ENCODE results near the gene BLMH.

The BLMH gene

GRCh38 chr17:30228011-30228410, 63.7 kb downstream of the BLMH start:
- DNase-seq (ENCODE audit: extremely low read depth, insufficient read length) = no peak
- Histone ChIP-seq H3K27me3 (replicated peaks; ENCODE audit: control insufficient read depth, insufficient read depth, low read length) (no peaks in the 10 kb centered on the region), H3K4me3 (replicated peaks; ENCODE audit: low read depth, low read length) (no peak overlapping the region), H3K36me3 (ENCODE audit: control insufficient read depth, insufficient read depth, low read length) (no peaks in the 10 kb centered on the region)
- TF ChIP-seq CTCF (IDR thresholded peaks at IDR 0.05; ENCODE audit: insufficient read depth, low read length, poor library complexity, severe bottlenecking) = no peak

GRCh38 chr17:30226878-30227277, 64.9 kb downstream of the BLMH start:
- DNase-seq (ENCODE audit: extremely low read depth, insufficient read length) = no peak
- Histone ChIP-seq H3K27me3 (replicated peaks; ENCODE audit: control insufficient read depth, insufficient read depth, low read length) (no peaks in the 10 kb centered on the region), H3K36me3 (ENCODE audit: control insufficient read depth, insufficient read depth, low read length) (no peaks in the 10 kb centered on the region), H3K4me3 (replicated peaks; ENCODE audit: low read depth, low read length) (no peak overlapping the region)
- TF ChIP-seq CTCF (IDR thresholded peaks at IDR 0.05; ENCODE audit: insufficient read depth, low read length, poor library complexity, severe bottlenecking) = no peak

- H3K36me3 ChIP-seq (ENCODE audit: control insufficient read depth, insufficient read depth, low read length) = no peaks in the 10 kb centered on the region
- no peak for DNase-seq (ENCODE audit: extremely low read depth, insufficient read length)
- no peak for TF ChIP-seq CTCF (IDR thresholded peaks at IDR 0.05; ENCODE audit: insufficient read depth, low read length, poor library complexity, severe bottlenecking)
- H3K27me3 ChIP-seq (replicated peaks; ENCODE audit: control insufficient read depth, insufficient read depth, low read length) = no peaks in the 10 kb centered on the region
- H3K4me3 ChIP-seq (replicated peaks; ENCODE audit: low read depth, low read length) = no peak overlapping the region
Observed at GRCh38 chr17:30225919-30226553, 65.7 kb downstream of the BLMH start.

- TF ChIP-seq CTCF (IDR thresholded peaks at IDR 0.05; ENCODE audit: insufficient read depth, low read length, poor library complexity, severe bottlenecking) = no peak
- DNase-seq (ENCODE audit: extremely low read depth, insufficient read length) = no peak
Observed at GRCh38 chr17:30225112-30225511, 66.6 kb downstream of the BLMH start.

GRCh38 chr17:30224419-30224960, 67.3 kb downstream of the BLMH start:
- DNase-seq (ENCODE audit: extremely low read depth, insufficient read length) = no peak
- TF ChIP-seq CTCF (IDR thresholded peaks at IDR 0.05; ENCODE audit: insufficient read depth, low read length, poor library complexity, severe bottlenecking) = no peak
- no peaks in the 10 kb centered on the region for H3K36me3 ChIP-seq (ENCODE audit: control insufficient read depth, insufficient read depth, low read length)
- no peak overlapping the region for H3K4me3 ChIP-seq (replicated peaks; ENCODE audit: low read depth, low read length)
- no peaks in the 10 kb centered on the region for H3K27me3 ChIP-seq (replicated peaks; ENCODE audit: control insufficient read depth, insufficient read depth, low read length)

More at GRCh38 chr17:30225112-30225511, 66.6 kb downstream of the BLMH start:
- Histone ChIP-seq H3K4me3 (replicated peaks; ENCODE audit: low read depth, low read length) (no peak overlapping the region), H3K36me3 (ENCODE audit: control insufficient read depth, insufficient read depth, low read length) (no peaks in the 10 kb centered on the region), H3K27me3 (replicated peaks; ENCODE audit: control insufficient read depth, insufficient read depth, low read length) (no peaks in the 10 kb centered on the region)
